B cell (primary cell): Measurements from ENCODE around the gene MCTP1.

Source experiments
- EZH2 ChIP-seq: IDR thresholded peaks from 2 replicates; pipeline ENCODE4 v1.6.1; 2012; ENCODE audit warnings: borderline replicate concordance, low read depth, mild to moderate bottlenecking, moderate library complexity, low read length; ENCODE audit not compliant: insufficient read depth, poor library complexity, severe bottlenecking
- TF ChIP-seq, protein P1 (sequence below): fragments of 200-600 bp; IDR thresholded peaks from one replicate; pipeline ENCODE4 v1.8.0; 2022; ENCODE audit warnings: antibody characterized with exemption, mild to moderate bottlenecking

DNA sequence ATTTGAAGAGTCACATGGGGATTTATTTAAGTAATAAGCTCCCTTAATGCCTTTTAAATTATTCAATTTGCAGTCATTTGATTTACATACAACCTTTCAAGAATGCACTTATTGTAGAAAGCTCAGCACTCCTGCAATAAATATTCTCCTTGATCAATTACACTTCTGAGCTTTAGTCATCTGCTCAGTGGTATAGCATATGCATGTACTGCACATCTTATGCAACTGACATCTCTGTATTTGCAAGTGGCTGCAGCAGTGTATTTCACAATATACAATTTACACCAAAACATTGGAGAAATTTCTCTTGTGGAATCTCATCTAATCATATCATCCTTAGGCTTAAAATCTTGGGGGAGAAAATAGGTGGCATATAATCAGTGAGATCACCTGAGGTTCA lies 340.7 kb downstream of the MCTP1 start:
- no peak for TF ChIP-seq EZH2
- TF ChIP-seq, protein P1, sequence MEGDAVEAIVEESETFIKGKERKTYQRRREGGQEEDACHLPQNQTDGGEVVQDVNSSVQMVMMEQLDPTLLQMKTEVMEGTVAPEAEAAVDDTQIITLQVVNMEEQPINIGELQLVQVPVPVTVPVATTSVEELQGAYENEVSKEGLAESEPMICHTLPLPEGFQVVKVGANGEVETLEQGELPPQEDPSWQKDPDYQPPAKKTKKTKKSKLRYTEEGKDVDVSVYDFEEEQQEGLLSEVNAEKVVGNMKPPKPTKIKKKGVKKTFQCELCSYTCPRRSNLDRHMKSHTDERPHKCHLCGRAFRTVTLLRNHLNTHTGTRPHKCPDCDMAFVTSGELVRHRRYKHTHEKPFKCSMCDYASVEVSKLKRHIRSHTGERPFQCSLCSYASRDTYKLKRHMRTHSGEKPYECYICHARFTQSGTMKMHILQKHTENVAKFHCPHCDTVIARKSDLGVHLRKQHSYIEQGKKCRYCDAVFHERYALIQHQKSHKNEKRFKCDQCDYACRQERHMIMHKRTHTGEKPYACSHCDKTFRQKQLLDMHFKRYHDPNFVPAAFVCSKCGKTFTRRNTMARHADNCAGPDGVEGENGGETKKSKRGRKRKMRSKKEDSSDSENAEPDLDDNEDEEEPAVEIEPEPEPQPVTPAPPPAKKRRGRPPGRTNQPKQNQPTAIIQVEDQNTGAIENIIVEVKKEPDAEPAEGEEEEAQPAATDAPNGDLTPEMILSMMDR, result no peak
